Measurements from ENCODE around the gene TMEM190.

The TMEM190 gene

DNA sequence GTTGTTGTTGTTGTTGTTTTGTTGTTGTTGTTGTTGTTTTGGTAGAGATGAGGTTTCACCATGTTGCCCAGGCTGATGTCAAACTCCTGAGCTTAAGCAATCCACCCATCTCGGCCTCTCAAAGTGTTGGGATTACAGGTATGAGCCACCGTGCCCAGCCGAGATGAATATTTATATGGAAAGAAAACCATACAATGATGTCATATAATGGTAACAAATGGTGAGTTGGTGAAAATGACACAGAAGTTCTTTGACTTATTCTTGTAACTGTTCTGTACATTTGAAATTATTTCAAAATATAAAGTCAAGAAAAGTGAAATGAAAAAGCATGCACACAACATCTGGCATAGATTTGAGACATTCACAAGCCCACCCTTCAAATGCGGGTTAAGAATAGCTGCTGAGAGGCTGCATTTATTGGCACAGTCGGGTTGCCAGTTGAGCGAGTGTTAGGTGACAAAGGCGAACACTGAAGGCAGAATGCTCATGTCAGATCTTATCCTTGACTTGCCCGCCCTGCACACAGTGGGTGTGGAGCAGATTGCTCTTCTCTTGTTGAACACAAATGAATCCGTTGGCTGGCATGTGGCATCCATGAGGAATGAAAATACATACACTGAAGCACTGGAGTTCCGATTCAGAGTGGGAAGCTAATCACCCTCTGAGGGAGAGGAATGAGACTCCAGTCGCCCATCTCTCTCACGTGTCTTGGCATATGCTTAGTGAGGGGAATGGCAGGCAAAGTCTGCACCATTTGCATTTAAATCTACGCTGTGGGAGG, 46.8 kb downstream of the TMEM190 start:
- Histone ChIP-seq H3K27ac (ENCODE audit: low read depth, low read length) (no peak overlapping the region), H3K27me3 (ENCODE audit: control insufficient read depth in 1 of 2, insufficient read depth in 2 of 2, low read length in 2 of 2) (peaks cover under 1 to 2% of the 10 kb centered on the region in 2 donors), H3K4me3 (ENCODE audit: low read depth in 1 of 2, low read length in 2 of 2) (no peak overlapping the region), H3K4me1 (ENCODE audit: control insufficient read depth in 1 of 2, insufficient read depth in 2 of 2, low read length in 2 of 2) (no peaks in the 10 kb centered on the region), H3K9ac (ENCODE audit: low read depth in 1 of 2, low read length in 2 of 2) (no peak overlapping the region), H3K9me3 (ENCODE audit: control insufficient read depth in 1 of 2, low read length in 2 of 2) (no peaks in the 10 kb centered on the region), H3K36me3 (ENCODE audit: control insufficient read depth in 1 of 2, insufficient read depth in 2 of 2, low read length in 2 of 2) (no peaks in the 10 kb centered on the region)

DNA sequence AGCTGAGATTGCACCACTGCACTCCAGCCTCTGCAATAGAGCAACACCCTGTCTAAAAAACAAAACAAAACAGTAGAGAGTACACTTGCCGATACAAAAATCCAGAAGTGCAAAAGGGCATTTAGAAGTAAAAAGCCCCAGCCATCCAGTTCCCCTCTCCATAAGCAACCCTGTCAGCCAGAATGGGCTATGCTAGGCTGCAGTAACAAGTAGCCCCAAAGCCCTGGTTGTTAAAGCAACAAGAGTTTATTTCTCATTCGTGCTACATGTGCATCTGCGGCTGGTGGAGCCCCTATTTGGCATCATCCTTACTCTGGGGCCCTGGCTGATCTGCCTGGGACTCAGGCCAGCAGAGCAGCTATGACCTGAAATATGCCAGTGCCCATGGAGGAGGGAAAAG, 47.9 kb downstream of the TMEM190 start:
- Histone ChIP-seq H3K27ac (ENCODE audit: low read depth, low read length) (no peak overlapping the region), H3K9ac (ENCODE audit: low read depth in 1 of 2, low read length in 2 of 2) (no peak overlapping the region), H3K9me3 (ENCODE audit: control insufficient read depth in 1 of 2, low read length in 2 of 2) (no peaks in the 10 kb centered on the region), H3K4me3 (ENCODE audit: low read depth in 1 of 2, low read length in 2 of 2) (no peak overlapping the region), H3K4me1 (ENCODE audit: control insufficient read depth in 1 of 2, insufficient read depth in 2 of 2, low read length in 2 of 2) (no peaks in the 10 kb centered on the region), H3K36me3 (ENCODE audit: control insufficient read depth in 1 of 2, insufficient read depth in 2 of 2, low read length in 2 of 2) (no peaks in the 10 kb centered on the region), H3K27me3 (ENCODE audit: control insufficient read depth in 1 of 2, insufficient read depth in 2 of 2, low read length in 2 of 2) (peaks cover 7 to 8% of the 10 kb centered on the region in 2 donors)

DNA sequence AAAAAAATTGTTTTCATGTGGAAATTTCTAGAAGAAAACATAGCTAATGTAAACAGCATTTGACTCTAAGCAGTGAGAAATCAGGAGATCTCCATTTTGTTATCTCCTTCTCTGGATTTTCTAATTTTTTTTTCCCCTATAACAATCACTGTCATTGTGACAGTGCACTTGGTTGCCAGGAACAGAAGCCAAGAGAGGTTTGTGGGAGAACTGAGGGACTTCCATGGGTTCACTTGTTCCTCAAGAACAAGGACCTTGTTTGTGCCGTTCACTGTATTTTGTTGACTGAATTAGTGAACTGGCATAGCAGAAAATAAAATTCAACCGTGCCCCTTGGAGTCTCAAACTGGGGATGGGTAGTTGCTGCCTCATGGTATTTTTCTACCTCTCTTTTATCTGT, 49.4 kb downstream of the TMEM190 start:
- H3K4me3 ChIP-seq (ENCODE audit: low read depth in 1 of 2, low read length in 2 of 2) = no peak overlapping the region
- H3K27ac ChIP-seq (ENCODE audit: low read depth, low read length) = no peak overlapping the region
- no peaks in the 10 kb centered on the region for H3K9me3 ChIP-seq (ENCODE audit: control insufficient read depth in 1 of 2, low read length in 2 of 2)
- no peaks in the 10 kb centered on the region for H3K36me3 ChIP-seq (ENCODE audit: control insufficient read depth in 1 of 2, insufficient read depth in 2 of 2, low read length in 2 of 2)
- peaks cover 7 to 8% of the 10 kb centered on the region in 2 donors for H3K27me3 ChIP-seq (ENCODE audit: control insufficient read depth in 1 of 2, insufficient read depth in 2 of 2, low read length in 2 of 2)
- no peaks in the 10 kb centered on the region for H3K4me1 ChIP-seq (ENCODE audit: control insufficient read depth in 1 of 2, insufficient read depth in 2 of 2, low read length in 2 of 2)
- H3K9ac ChIP-seq (ENCODE audit: low read depth in 1 of 2, low read length in 2 of 2) = no peak overlapping the region

Data from duodenal mucosa (tissue), 2 donors.